HG03095 (cell line): ENCODE results near the gene C3.
"Not testable (repeated sequence)": the region's sequence is repeated elsewhere in the genome, so short reads cannot be mapped to it uniquely, and the experiment has no call there.

Source experiments
- ATAC-seq: cut with Tn5 transposase; IDR thresholded peaks from one replicate; pipeline ENCODE4 v1.9.1; 2021; ENCODE audit warnings: moderate library complexity; ENCODE audit not compliant: unreplicated experiment

C3 gene

GRCh38 chr19:6667114-6667627 lies 53.3 kb downstream of the C3 start:
- ATAC-seq: no peak

GRCh38 chr19:6664916-6665315 lies 55.5 kb downstream of the C3 start:
- no peak for ATAC-seq

- ATAC-seq: no peak
Measured at GRCh38 chr19:6663236-6664201, 56.9 kb downstream of the C3 start.

- no peak for ATAC-seq
Measured at GRCh38 chr19:6662702-6663101, 57.7 kb downstream of the C3 start.

GRCh38 chr19:6661509-6662244 lies 58.8 kb downstream of the C3 start:
- ATAC-seq: not testable (repeated sequence)

- no peak for ATAC-seq
Measured at GRCh38 chr19:6660930-6661329, 59.5 kb downstream of the C3 start.

- ATAC-seq: not testable (repeated sequence)
Measured at GRCh38 chr19:6656390-6656789, 64.1 kb downstream of the C3 start.

- no peak for ATAC-seq
Measured at GRCh38 chr19:6654347-6655310, 65.8 kb downstream of the C3 start.

- no peak for ATAC-seq
Measured at GRCh38 chr19:6652805-6653094, 67.7 kb downstream of the C3 start.

- no peak for ATAC-seq
Measured at GRCh38 chr19:6651965-6652804, 68.3 kb downstream of the C3 start.

- ATAC-seq: no peak
Measured at GRCh38 chr19:6649185-6649584, 71.3 kb downstream of the C3 start.

- ATAC-seq: no peak
Measured at GRCh38 chr19:6648141-6648715, 72.2 kb downstream of the C3 start.

GRCh38 chr19:6644796-6645195 lies 75.7 kb downstream of the C3 start:
- ATAC-seq: no peak

- not testable (repeated sequence) for ATAC-seq
Measured at GRCh38 chr19:6640333-6640732, 80.1 kb downstream of the C3 start.

- no peak for ATAC-seq
Measured at GRCh38 chr19:6639439-6639838, 81.0 kb downstream of the C3 start.

- ATAC-seq: not testable (repeated sequence)
Measured at GRCh38 chr19:6633456-6633813, 87.0 kb downstream of the C3 start.

- ATAC-seq: not testable (repeated sequence)
Measured at GRCh38 chr19:6632747-6633455, 87.5 kb downstream of the C3 start.

GRCh38 chr19:6632002-6632621 lies 88.3 kb downstream of the C3 start:
- ATAC-seq: no peak
